Pancreas (tissue), 10 donors: ENCODE results near the gene RSAD2. TPM values are rescaled to one million over a fixed set of nuclear protein-coding genes. Genes with fewer than 3 reads are reported as not detected.

Experiments used
- ATAC-seq, 4 donors: fragments of 200-7000 bp; cut with Tn5 transposase; one replicate each; pipeline versions ENCODE4 v1.8.0 to v1.9.1; 2020; ENCODE audit warnings: mild to moderate bottlenecking in 4 of 4, moderate library complexity in 4 of 4
- DNase-seq, 6 donors: peaks; one replicate each; pipeline ENCODE4 v3.0.0-alpha.2; 2020
- FAIRE-seq: peaks from 2 replicates; lab custom pipeline; 2012; peaks lifted over from hg19 to GRCh38; lab: Jason Lieb, UNC
- H3K27ac ChIP-seq, 4 donors: fragments of 200-600 bp; sonication (generic); 1 replicate in 3 of 4; 2 replicates in 1 of 4; pipeline versions ENCODE4 v1.5.0 to v1.8.0; 2020
- H3K27me3 ChIP-seq, 4 donors: fragments of 200-600 bp; one replicate each; pipeline ENCODE4 v1.8.0; 2021
- H3K36me3 ChIP-seq, 3 donors: fragments of 200-600 bp; sonication (generic) in 1 of 3; one replicate each; pipeline versions ENCODE4 v1.5.0 to v1.8.0; 2020 to 2021
- H3K4me1 ChIP-seq, 3 donors: fragments of 200-600 bp; one replicate each; pipeline ENCODE4 v1.8.0; 2021
- H3K4me3 ChIP-seq, 4 donors: fragments of 200-600 bp; sonication (generic) in 2 of 4; one replicate each; pipeline versions ENCODE4 v1.5.0 to v1.8.0; 2020 to 2021
- H3K9me3 ChIP-seq, 4 donors: fragments of 200-600 bp; one replicate each; pipeline ENCODE4 v1.8.0; 2021
- WGBS, 2 donors: extraction: QIAGEN DNeasy Blood & Tissue Kit; methylation state at CpG; one replicate each; pipeline ENCODE4 v1.1.7; 2013; 5-methylcytosine and 5-hydroxymethylcytosine counted together
- intact Hi-C, 3 donors: fragments of 100-400 bp; cut with DNase I; formaldehyde crosslinking; loops; one replicate each; pipeline versions ENCODE4 v1.11.1 to v1.14.2; 2022
- polyA plus RNA-seq, 2 donors: library from polyadenylated mRNA; stranded (reverse); fragments of 200-250 nt; gene quantifications; one replicate each; pipeline ENCODE4 v1.2.3, GENCODE V29; 2013
- total RNA-seq, 6 donors: library from RNA; stranded (reverse); fragmentation: NEBNext Ultra II Directional in 4 of 6; extraction: Animal tissue kit (Norgen Biotek cat#: 25700) in 4 of 6; gene quantifications; one replicate each; pipeline versions ENCODE4 v1.2.1 to v1.2.4, GENCODE V29; 2021 to 2023
- TF ChIP-seq, protein P1 (sequence below), 4 donors: fragments of 200-600 bp; sonication (generic) in 3 of 4; IDR thresholded peaks; one replicate each; pipeline versions ENCODE4 v1.5.0 to v1.8.0; 2021; ENCODE audit warnings: antibody characterized with exemption in 4 of 4
- donor health status: healthy with polysubstance abuse.
- donor health status: DM: no; HTN: no; CAD: no; lungs with moderate emphysema.
- donor health status: DM: no; HTN: no; CAD: no.
- donor health status: control.
- donor health status: control.
- donor health status: Bipolar disorder and iron deficiency.
- donor health status: DM: yes; HTN: yes; CAD: no.
- donor health status: DM: no; HTN: no; CAD: no.
- donor health status: DM: no; HTN: no; CAD: no.
- donor health status: DM: yes; HTN: yes; CAD: no.

RSAD2 gene
- total and polyA plus RNA-seq, 8 donors, result 0.60 to 2.9 (median 1.9) TPM

DNA sequence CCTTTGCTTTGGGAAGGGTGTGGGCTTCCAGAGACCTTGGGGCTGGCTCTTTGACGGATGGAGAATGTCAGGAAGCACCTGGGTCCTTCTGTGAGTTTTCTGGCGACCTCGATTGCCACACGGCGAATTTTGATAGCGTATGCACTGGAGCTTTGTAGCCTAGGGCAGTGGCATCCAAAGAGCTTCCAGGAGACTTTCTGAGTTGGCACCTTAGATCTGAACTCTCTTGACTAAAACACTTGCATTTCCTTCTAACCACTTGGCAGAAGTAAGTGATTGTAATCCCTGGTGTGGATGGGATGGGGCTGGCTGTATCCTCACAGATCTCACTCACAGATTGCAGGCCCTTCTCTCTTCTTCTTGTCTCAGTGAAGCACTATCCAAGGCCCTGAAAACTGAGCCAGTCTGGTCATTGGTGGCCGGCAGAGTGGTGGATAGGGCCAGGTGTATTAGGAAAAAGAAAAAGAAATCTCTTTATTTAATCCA is 47.4 kb downstream of the RSAD2 start:
- peak overlapping the region in 2 of 4 donors; percentile 36 to 44 for H3K27ac ChIP-seq
- 40 to 52% methylated on average over 7 of the region's 7 CpGs for WGBS, 2 donors

DNA sequence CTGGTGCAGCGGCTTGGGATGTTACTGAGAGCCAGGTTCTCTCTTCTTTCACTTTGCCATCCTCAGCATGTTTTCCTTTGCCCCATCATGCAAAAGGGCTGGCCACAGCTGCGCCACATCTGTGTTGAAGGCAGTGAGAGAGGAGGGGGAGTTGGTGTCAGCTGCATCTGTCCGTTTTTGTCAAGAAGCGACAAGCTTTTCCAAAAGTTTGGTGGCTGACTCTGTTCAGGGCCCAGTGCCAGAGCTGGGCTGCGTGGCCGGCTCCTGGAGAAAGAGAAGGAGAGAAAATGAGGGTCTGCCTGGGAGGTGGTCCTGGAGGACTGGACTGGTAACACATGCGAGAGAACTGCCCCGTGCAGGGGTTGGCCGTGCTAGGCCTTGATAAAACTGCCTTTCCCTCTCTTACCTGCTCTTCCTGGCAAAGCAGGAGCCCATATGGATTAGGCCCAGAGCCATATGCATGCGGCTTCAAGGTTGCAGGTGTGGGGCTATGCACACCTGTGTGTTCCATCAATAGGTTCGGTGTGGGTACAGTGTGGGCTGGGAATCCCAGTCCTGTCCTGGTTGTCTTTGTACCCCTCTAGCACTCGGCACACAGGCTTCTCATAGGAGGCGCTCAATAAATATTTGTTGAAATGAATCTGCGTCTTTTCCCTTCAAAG is 48.6 kb downstream of the RSAD2 start:
- Histone ChIP-seq H3K4me1 (peaks cover 32 to 88% (median 79%) of the 10 kb centered on the region in 3 donors), H3K36me3 (no peaks in the 10 kb centered on the region), H3K9me3 (no peaks in the 10 kb centered on the region), H3K27ac (peak overlapping the region in 3 of 4 donors; percentile 7 to 65 (median 61)), H3K27me3 (no peaks in the 10 kb centered on the region), H3K4me3 (no peak overlapping the region)
- no peak for FAIRE-seq
- 39 to 43% methylated on average over 14 of the region's 14 CpGs for WGBS, 2 donors
- ATAC-seq, result peak; percentile 39 to 60 (median 46)
- intact Hi-C loops, result loop anchor here in 1 of 3 donors (10.0 kb wide), 1 partner anchor 119 kb away; no protein-coding TSS in a partner anchor
- DNase-seq, result peak in 4 of 6 donors; percentile 46 to 55 (median 48)
- TF ChIP-seq, protein P1, sequence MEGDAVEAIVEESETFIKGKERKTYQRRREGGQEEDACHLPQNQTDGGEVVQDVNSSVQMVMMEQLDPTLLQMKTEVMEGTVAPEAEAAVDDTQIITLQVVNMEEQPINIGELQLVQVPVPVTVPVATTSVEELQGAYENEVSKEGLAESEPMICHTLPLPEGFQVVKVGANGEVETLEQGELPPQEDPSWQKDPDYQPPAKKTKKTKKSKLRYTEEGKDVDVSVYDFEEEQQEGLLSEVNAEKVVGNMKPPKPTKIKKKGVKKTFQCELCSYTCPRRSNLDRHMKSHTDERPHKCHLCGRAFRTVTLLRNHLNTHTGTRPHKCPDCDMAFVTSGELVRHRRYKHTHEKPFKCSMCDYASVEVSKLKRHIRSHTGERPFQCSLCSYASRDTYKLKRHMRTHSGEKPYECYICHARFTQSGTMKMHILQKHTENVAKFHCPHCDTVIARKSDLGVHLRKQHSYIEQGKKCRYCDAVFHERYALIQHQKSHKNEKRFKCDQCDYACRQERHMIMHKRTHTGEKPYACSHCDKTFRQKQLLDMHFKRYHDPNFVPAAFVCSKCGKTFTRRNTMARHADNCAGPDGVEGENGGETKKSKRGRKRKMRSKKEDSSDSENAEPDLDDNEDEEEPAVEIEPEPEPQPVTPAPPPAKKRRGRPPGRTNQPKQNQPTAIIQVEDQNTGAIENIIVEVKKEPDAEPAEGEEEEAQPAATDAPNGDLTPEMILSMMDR (IDR thresholded peaks at IDR 0.05), result no peak

More for the DNA sequence above, 47.4 kb downstream of the RSAD2 start:
- ATAC-seq (no peak), FAIRE-seq (no peak), DNase-seq (no peak)
- Histone ChIP-seq H3K36me3 (no peaks in the 10 kb centered on the region), H3K4me1 (peaks cover 40 to 89% (median 81%) of the 10 kb centered on the region in 3 donors), H3K9me3 (no peaks in the 10 kb centered on the region), H3K4me3 (no peak overlapping the region), H3K27me3 (no peaks in the 10 kb centered on the region)
- TF ChIP-seq, protein P1 (IDR thresholded peaks at IDR 0.05), result no peak
- intact Hi-C loops, result loop anchor here in 1 of 3 donors (10.0 kb wide), 1 partner anchor 120 kb away; no protein-coding TSS in a partner anchor

DNA sequence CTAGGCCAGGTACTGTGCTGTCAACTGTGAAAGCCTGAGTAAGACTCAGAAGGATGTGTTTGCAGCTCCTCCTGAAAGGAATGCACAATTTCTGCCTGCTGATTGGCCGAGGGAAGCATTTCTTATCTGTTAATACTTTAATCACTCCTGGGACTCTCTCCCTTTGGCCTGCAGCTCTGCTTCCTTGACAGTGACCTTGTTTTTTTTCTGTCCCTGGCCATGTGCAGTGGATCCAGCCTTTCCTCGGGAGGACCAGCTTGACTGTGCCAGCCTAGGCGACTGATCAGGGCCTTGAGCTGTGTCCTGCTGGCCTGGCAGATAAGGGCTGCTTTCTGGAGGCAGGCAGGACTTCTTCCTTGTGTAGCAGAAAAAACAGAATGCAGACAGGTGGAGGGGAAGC is 49.6 kb downstream of the RSAD2 start:
- WGBS, 2 donors, result 7 to 11% methylated on average over 3 of the region's 3 CpGs
- ATAC-seq, result peak; percentile 68 to 82 (median 80)

DNA sequence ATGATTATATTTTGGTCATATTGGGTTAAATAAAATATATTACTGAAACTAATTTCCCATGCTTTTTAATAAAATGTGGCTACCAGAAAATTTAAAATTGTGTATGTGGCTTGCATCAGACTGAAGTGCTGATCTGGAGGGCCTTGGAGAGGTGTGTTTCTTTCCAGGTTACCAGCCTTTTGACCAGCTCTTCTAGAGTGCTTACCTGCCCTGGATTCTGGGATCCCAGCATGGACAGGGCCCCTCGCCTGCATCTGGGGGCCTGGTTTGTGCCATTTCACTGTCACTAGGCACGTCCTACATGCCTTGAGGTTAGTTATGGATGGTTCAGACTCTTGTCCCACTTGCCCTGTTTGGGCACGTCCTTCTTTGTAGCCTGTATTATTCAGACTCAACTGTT is 50.2 kb downstream of the RSAD2 start:
- no peaks in the 10 kb centered on the region for H3K9me3 ChIP-seq
- no peak for DNase-seq
- no peak for FAIRE-seq
- H3K27ac ChIP-seq, result peak overlapping the region in 3 of 4 donors; percentile 61 to 65 (median 65)
- 81 to 88% methylated on average over 3 of the region's 3 CpGs for WGBS, 2 donors
- no peak overlapping the region for H3K4me3 ChIP-seq
- ATAC-seq, result no peak
- no peaks in the 10 kb centered on the region for H3K36me3 ChIP-seq
- TF ChIP-seq, protein P1 (IDR thresholded peaks at IDR 0.05), result no peak
- intact Hi-C loops, result loop anchor here in 1 of 3 donors (10.0 kb wide), 1 partner anchor 117 kb away; no protein-coding TSS in a partner anchor
- no peaks in the 10 kb centered on the region for H3K27me3 ChIP-seq
- H3K4me1 ChIP-seq, result peaks cover 34 to 87% (median 82%) of the 10 kb centered on the region in 3 donors

More for the DNA sequence above, 49.6 kb downstream of the RSAD2 start:
- H3K36me3 ChIP-seq, result no peaks in the 10 kb centered on the region
- FAIRE-seq (no peak), DNase-seq (peak in 5 of 6 donors; percentile 70 to 83 (median 77))
- intact Hi-C loops, result loop anchor here in 1 of 3 donors (10.0 kb wide), 1 partner anchor 118 kb away; no protein-coding TSS in a partner anchor
- H3K27me3 ChIP-seq, result no peaks in the 10 kb centered on the region
- no peaks in the 10 kb centered on the region for H3K9me3 ChIP-seq
- TF ChIP-seq, protein P1 (IDR thresholded peaks at IDR 0.05), result no peak
- no peak overlapping the region for H3K4me3 ChIP-seq
- peaks cover 32 to 88% (median 79%) of the 10 kb centered on the region in 3 donors for H3K4me1 ChIP-seq
- H3K27ac ChIP-seq, result peak overlapping the region in 3 of 4 donors; percentile 61 to 65 (median 65)
